DMS53 treated with DMSO at 0.1 percent for 48 hours (cell line): ENCODE data around the gene ZC3H11A.
"Not testable (repeated sequence)": the region's sequence is repeated elsewhere in the genome, so short reads cannot be mapped to it uniquely, and the experiment has no call there.

ENCODE experiments used
- DNase-seq: peaks from one replicate; lab custom pipeline; 2025; ENCODE audit not compliant: unreplicated experiment; lab: John Stamatoyannopoulos, UW

Gene ZC3H11A

DNA sequence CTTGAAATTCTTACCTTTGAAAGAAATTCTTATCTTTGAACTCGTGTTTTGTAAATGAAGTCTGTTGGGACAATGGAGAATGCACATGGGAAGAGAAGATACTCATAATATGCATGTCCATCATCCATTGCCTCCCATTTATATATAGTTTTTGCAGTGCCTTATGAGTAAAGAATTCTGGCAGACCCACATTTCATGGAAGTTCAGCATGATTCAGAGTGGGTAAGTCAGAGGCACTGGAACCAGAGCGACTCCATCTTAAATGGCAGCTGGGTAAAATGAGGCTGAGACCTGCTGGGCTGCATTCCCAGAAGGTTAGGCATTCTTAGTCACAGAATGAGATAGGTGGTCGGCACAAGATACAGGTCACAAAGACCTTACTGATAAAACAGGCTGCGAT is 16.6 kb upstream of the ZC3H11A start:
- DNase-seq = no peak

DNA sequence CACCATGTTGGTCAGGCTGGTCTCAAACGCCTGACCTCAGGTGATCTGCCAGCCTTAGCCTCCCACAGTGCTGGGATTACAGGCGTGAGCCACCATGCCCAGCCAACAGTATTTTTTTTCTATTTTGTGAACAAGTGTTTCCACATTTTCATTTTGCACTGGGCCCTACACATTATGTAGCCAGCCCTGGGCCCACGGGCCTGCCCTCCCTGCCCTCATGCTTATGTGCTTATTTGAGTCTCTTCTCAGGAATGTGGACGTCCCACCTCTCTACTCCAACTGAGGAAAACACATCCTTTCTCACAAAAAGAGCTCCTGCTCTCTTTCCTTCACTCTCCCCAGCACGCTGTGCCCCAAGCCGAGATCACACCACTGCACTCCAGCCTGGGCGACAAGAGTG is 13.5 kb upstream of the ZC3H11A start:
- no peak for DNase-seq

DNA sequence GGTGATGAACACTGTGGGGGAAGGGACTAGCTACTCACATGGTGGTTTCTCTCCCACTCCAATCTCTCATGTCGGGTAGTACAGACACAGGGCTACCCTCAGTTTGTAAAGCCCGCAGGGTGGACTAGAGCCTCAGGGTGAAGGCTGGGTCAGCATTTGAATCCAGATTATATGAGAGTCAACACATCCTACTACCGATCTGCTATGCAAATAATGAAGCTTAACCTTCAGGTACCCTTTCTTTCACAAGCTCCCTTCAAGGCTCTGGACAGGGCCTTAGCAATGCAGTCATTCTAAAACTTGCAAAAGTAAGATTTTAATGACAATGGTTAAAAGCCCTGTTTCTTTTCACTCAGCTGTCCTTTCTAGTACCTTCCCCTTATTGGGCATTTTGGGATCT is 5.5 kb upstream of the ZC3H11A start:
- DNase-seq = no peak

DNA sequence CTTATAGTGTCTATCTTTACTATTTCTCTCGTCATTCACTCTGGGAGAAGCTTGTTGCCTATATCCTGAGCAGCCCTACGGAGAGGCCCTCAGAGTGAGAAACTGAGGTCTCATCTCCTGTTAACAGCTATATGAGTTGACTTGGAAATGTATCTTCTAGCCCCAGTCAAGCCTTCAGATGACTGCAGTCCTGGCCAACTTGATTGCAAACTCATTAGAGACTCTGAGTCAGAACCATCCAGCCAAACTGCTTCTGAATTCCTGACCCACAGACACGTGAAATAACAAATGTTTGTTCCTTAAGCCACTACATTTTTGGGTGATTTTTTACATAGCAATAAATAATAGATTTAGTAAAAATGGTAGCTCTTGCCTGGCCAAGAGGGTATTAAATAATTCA is 3.9 kb upstream of the ZC3H11A start:
- no peak for DNase-seq

DNA sequence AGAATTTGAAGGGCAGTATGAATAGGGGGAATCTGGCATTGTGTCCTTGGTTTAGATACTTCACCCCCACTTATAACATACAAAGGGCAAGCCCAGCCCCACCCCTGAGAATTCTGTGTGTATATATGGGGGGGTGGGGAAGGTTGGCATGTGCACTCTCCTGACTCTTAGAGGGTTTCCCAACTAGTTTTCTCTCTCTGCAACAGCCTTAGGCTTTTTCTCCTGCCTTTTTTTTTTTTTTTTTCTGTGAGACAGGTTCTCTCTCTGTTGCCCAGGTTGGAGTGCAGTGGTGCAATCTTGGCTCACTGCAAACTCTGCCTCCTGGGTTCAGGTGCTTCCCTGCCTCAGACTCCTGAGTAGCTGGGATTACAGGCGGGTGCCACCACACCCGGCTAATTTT is 2.9 kb upstream of the ZC3H11A start:
- DNase-seq = no peak

DNA sequence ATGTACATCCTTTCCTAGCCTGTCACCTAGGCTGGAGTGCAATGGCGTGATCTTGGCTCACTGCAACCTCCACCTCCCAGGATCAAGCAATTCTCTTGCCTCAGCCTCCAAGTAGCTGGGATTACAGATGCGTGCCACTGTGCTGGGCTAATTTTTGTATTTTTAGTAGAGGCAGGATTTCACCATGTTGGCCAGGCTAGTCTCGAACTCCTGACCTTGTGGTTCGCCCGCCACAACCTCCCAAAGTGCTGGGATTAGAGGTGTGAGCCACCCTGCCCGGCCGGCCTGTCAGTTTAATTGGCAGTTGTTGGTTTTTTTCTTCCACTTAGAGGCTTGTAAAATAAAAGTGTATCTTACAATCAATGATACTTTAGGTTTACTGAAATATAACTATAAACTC is 1.9 kb upstream of the ZC3H11A start:
- DNase-seq = not testable (repeated sequence)

DNA sequence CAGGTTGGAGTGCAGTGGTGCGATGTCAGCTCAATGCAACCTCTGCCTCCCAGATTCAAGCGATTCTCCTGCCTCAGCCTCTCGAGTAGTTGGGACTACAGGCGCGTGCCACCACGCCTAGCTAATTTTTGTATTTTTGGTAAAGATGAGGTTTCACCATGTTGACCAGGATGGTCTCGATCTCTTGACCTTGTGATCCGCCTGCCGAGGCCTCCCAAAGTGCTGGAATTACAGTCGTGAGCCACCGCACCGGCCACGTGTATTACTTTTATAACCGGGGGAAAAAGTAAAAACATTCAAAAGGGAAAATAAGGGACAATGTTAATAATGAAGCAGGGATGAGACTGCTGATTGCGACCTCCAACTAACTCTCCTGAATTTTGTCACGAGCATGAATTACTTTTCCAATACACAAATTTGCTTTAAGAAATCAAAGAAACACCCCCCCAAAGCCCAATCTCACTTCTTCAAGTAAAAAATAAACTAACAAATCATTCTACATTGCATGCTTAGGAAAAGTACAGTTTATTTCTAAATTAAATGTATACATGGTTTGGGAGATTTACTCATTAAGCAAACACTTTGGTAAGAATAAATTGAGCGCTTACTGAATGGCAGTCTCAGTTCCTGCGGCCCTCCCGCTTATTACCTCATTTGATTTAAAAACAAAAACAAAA is 521 bp upstream of the ZC3H11A start:
- DNase-seq = no peak

DNA sequence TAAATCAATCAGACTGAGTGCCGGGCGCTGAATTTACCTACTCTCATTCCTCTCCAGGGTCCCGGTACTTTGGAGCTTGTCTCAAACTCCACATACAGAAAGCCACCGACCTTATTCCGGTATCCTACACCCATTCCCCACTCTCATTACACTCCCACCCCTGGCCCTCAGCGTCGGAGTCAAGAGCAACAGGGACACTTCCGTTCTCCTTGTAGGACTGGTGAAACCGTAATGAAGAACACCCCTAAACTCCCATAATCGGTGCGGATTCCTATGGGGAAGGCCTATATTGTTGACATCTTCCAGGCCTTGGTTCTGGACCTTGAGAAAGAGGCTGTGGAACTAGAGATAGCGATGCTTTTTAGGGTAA is 798 bp downstream of the ZC3H11A start:
- no peak for DNase-seq

DNA sequence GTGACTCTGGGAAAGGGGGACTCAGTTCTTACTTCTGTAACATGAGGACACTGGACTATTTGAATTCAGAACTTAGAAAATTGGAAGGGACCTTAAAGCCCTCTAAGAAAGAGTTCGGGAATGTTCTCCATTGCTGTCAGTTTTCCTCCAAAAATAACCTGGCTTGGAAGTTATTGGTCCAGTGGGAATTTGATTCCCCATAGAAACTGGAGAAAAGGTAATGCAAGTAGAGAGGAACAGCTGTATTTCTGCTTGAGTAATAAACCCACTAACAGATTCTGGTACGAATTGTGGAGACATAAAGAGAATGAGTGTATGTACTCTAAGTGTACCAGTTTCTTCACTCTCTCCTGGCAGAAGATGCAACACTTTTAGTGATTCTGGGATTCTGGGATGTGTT is 1.8 kb downstream of the ZC3H11A start:
- no peak for DNase-seq

DNA sequence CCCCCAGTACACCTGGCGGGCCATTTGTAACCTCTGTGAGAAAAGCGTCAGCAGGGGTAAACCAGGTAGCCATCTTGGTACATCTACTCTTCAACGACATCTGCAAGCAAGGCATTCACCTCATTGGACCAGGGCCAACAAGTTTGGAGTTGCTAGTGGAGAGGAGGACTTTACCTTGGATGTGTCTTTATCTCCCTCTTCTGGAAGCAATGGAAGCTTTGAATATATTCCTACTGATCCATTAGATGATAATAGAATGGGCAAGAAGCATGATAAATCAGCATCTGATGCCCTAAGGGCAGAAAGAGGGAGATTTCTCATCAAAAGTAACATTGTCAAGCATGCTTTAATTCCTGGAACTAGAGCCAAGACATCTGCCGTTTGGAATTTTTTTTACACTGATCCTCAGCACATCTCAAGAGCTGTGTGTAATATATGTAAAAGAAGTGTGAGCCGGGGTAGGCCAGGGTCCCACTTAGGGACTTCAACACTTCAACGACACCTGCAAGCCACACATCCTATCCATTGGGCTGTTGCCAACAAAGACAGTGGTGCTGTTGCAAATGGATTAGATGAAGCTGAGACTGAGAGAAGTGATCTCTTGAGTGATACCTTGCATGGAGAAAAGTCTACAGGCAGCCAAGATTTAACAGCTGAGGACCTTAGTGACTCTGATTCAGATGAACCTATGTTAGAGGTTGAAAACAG is 2.7 kb downstream of the ZC3H11A start:
- DNase-seq = no peak

DNA sequence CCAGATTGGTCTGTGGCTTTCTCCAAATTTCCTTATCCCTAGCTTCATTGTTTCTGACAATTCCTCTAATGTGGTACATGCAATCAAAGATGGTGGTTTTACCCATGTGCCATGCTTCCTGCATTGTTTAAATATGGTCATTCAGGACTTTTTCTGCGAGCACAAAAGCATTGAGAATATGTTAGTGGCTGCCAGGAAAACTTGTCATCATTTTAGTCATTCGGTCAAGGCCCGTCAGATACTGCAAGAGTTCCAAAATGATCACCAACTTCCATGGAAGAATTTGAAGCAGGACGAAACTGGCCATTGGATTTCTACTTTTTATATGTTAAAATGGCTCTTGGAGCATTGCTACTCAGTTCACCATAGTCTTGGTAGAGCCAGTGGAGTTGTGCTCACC is 3.7 kb downstream of the ZC3H11A start:
- DNase-seq = no peak

DNA sequence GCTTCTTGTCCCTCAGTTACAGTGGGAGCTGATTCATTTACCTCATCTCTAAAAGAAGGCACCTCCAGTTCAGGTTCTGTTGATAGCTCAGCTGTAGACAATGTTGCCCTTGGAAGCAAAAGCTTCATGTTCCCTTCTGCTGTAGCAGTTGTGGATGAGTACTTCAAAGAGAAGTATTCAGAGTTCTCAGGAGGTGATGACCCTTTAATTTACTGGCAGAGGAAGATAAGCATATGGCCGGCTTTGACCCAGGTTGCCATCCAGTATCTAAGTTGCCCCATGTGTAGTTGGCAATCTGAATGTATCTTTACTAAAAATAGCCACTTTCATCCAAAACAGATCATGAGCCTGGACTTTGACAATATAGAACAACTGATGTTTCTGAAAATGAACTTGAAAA is 4.5 kb downstream of the ZC3H11A start:
- no peak for DNase-seq

DNA sequence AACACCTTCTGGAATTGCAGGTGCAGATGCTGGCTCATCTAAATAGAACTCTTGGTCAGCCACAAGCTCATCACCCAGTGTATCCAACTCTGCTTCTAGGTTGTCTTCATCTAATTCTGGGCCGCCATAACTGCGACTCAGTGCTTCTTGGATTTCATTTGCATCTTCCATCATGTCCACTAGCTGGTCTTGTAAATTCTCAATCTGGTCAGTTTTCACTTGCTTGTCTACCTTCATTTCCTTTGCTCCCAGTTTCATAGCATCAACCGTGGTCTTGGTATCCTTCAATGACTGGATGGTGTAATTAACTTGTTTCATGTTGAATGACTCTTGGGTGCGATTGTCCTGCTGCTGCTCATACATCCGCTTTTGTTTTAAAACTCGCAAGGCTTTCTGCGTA is 10.3 kb downstream of the ZC3H11A start:
- no peak for DNase-seq

DNA sequence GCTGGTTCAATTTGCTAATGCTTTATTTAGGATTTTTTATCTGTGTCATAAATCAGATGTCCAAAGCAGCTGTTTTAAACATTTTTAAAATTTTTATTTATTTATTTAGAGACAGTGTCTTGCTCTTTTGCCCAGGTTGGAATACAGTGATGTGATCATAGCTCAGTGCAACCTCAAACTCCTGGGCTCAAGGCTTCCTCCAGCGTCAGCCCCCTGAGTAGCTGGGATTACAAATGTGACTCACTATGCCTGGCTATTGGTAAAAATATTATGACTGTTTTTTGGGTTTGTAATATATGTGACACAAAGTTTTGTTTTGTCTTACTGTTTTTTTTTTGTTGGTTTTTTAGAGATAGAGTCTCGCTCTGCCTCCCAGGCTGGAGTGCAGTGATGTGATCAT is 11.8 kb downstream of the ZC3H11A start:
- DNase-seq = no peak

DNA sequence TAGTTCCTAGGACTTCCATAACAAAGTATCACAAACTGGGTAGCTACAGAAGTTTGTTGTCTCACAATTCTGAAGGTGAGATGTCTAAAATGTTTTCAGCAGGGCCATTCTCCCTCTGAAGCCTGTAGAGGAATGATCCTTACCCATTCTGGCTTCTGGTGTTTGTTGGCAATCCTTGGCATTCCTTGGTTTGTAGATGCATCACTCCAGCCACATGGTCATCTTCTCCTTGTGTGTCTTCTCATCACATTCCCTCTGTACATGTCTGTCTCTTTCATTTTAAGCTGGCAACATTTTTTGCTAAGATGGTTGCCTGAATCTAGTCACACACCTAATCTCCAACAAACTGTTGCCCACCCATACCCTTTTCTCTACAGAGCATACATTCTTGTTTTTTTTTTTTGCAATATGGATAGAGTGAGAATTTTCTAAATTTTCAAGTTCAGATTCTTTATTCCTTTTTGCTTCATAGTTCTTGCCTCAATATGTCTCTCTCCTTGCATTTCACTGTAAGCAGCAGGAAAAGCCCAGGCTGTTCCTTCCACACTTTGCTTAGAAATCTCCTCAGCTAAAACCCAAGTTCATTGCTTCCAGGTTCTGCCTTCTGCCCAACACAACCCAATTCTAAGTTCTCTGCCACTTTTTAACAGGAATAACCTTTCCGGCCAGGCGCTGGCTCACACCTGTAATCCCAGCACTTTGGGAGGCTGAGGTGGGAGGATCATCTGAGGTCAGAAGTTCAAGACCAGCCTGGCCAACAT is 18.3 kb downstream of the ZC3H11A start:
- DNase-seq = no peak

DNA sequence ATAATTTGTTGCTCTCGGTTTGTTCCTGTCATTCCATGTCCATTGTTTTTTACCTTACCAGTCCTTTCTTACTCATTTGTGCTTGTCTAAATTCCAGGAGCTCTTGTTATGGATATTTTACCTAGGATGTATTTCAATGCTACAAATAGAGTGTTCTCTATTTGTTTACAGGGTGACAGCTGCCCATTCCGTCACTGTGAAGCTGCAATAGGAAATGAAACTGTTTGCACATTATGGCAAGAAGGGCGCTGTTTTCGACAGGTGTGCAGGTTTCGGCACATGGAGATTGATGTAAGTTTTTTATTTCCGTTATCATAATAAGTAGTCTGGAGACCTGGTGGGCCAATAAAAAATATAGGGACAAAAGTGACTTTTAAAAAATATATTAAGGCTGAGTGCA is 23.0 kb downstream of the ZC3H11A start:
- no peak for DNase-seq

DNA sequence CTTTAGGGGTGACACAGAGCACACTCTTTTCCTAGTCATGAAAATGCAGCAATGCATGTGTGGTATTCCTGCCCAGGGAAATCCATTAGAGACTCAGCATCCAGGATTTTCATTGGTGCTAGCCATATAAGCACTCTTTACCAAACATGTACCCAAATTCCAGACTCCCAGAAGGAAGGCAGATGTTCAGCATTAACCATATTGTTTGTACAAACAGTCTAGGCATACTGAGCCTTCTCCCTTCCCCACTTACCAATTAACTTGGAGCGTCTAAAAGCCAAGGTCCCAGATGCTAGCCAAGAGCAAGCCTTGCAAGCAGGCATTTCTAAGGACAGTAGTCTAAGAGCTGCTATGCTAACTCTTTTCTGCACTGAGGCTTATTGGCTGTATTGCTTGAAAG is 27.9 kb downstream of the ZC3H11A start:
- no peak for DNase-seq

DNA sequence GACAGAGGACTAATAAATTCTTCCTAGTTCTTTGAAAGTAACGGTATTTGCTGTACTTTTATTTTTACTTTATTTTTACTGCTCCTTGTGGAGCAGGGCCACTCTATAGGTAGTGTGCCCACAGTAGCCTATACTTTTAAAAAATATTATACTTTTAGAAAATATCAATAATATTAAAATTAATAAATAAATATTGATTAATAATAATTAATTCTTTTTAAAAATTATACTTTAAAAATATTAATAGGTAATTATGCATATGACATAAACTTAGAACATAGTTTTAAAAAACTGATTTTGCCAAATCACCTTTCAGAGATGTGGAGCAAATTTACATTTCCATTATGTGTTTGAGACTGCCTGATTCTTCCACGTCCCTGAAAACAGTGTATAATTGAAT is 30.8 kb downstream of the ZC3H11A start:
- no peak for DNase-seq

DNA sequence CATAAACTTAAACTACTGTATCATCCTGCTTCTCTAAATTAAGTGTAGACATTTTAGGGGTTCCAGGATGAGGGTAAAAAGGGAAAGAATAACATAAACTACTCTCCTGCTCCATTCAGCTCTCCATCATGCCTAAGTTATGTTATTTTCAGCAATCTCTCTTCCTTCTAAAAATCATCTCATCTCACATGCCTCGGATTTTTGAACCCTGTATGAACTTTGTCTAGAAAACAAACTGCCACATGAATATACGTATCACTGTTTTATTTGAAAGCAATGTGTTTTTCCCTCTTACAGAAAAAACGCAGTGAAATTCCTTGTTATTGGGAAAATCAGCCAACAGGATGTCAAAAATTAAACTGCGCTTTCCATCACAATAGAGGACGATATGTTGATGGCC is 32.6 kb downstream of the ZC3H11A start:
- DNase-seq = no peak

DNA sequence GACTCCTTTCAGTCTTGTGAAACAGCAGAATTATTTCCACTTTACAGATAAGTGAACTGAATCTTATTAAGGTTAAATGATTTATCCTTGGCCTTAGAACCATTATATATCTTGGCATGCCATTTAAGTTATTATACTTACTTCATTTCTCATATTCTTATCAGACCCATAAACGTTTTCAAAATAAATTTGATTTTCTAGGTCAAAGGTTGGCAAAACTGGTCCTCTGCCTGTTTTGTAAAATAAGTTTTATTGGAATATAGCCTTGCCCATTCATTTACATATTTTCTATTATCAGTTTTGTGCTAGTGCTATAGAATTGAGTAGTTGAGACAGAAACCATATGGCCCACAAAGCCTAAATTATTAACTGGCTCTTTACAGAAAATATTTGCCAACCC is 33.1 kb downstream of the ZC3H11A start:
- no peak for DNase-seq

DNA sequence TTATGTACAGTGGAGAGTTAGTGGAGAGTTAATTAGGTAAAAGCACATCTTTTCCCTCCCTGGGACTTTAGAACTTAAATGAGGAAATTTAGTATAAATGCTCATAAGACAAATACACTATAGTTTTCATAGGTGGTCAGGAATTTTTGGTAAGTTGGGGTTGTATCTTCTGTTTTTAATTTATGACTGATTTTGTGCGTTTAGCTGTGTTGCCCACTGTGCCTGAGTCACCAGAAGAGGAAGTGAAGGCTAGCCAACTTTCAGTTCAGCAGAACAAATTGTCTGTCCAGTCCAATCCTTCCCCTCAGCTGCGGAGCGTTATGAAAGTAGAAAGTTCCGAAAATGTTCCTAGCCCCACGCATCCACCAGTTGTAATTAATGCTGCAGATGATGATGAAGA is 33.8 kb downstream of the ZC3H11A start:
- DNase-seq = not testable (repeated sequence)

DNA sequence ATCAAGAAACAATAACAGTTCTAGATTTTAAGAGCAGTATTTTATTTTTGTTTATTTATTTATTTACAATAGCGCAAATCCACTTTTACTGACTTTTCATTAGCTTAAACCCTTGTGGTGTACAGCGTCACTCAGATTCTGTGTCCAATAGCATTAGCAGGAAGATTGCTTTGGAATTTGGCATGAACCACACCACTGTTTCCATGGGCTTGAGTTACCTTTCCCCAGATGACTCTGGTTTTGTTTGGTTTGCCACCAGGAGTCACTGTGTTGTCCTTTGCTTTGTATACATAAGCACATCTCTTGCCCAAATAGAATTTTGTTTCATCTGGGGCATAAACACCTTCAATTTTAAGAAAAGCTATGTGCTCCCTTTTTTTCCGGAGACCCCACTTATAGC is 40.1 kb downstream of the ZC3H11A start:
- DNase-seq = no peak
